ENCODE results near the gene RXRA. TPM values are rescaled to one million over a fixed set of nuclear protein-coding genes. Genes with fewer than 3 reads are reported as not detected.
A peak's percentile ranks its signal among the peaks of the same experiment; 100 is the strongest.

Gene RXRA
- total RNA-seq, 2 experiments from 2014 or later, result 1.2 to 1.4 TPM

- POLR2A ChIA-PET, result no interaction called here
- peak; percentile 55 for DNase-seq
- Mint-ChIP-seq H3K9me3 (no peaks in the 10 kb centered on the region), H3K4me3 (no peak overlapping the region), H3K27me3 (no peaks in the 10 kb centered on the region), H3K27ac (peak overlapping the region; percentile 13), H3K36me3 (ENCODE audit: low read depth) (no peaks in the 10 kb centered on the region), H3K4me1 (peaks cover 19% of the 10 kb centered on the region)
- CTCF ChIA-PET, result interaction anchor here (0.6 to 1.0 kb wide), 2 partner anchors 61 to 1239 kb away, joined by 4 read pairs; no protein-coding TSS in a partner anchor
These were observed 55.6 kb downstream of the RXRA start for GRCh38 chr9:134381671-134382516.

DNA sequence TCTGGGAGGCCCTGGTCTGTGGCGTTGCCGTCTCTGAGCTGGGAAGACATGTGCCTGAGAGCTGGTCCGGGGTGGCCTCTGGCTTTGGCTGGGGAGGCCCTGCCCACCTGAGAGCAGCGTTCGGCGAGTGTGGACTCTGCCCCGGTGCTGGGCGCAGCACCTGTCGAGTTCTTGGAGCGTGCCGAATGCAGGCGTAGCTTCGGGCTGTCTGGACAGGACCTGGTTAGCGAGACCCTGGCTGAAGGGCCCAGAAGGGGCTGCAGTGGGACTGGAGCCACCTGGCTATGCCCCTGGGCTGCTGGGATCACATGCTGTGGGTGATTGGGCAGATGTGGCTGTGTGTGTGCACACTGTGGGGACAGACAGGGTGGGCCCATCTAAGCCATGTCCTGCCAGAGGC lies 56.5 kb downstream of the RXRA start:
- Mint-ChIP-seq H3K27ac (peak overlapping the region; percentile 60), H3K36me3 (ENCODE audit: low read depth) (no peaks in the 10 kb centered on the region), H3K4me3 (no peak overlapping the region), H3K9me3 (no peaks in the 10 kb centered on the region), H3K4me1 (peaks cover 19% of the 10 kb centered on the region), H3K27me3 (no peaks in the 10 kb centered on the region)
- ChIA-PET CTCF (interaction anchor here (1.0 kb wide), 1 partner anchor 60 kb away, joined by 4 read pairs; no protein-coding TSS in a partner anchor), POLR2A (no interaction called here)
- DNase-seq, result no peak

- no peak overlapping the region for H3K27ac Mint-ChIP-seq
- no peaks in the 10 kb centered on the region for H3K36me3 Mint-ChIP-seq (ENCODE audit: low read depth)
- H3K4me1 Mint-ChIP-seq, result peaks cover 19% of the 10 kb centered on the region
- H3K9me3 Mint-ChIP-seq, result no peaks in the 10 kb centered on the region
- no peak overlapping the region for H3K4me3 Mint-ChIP-seq
- peaks cover 3% of the 10 kb centered on the region for H3K27me3 Mint-ChIP-seq
- no peak for DNase-seq
- CTCF ChIA-PET, result interaction anchor here (0.8 kb wide), 2 partner anchors 17 to 126 kb away, joined by 3 to 4 read pairs; no protein-coding TSS in a partner anchor
- POLR2A ChIA-PET, result no interaction called here
These were observed 56.9 kb downstream of the RXRA start for GRCh38 chr9:134383148-134383547.

GRCh38 chr9:134384811-134385479 lies 58.7 kb downstream of the RXRA start:
- POLR2A ChIA-PET, result no interaction called here
- no peaks in the 10 kb centered on the region for H3K36me3 Mint-ChIP-seq (ENCODE audit: low read depth)
- no peaks in the 10 kb centered on the region for H3K9me3 Mint-ChIP-seq
- CTCF ChIA-PET, result no interaction called here
- H3K4me1 Mint-ChIP-seq, result peaks cover 21% of the 10 kb centered on the region
- no peak overlapping the region for H3K4me3 Mint-ChIP-seq
- DNase-seq, result no peak
- peaks cover 6% of the 10 kb centered on the region for H3K27me3 Mint-ChIP-seq
- no peak overlapping the region for H3K27ac Mint-ChIP-seq

DNA sequence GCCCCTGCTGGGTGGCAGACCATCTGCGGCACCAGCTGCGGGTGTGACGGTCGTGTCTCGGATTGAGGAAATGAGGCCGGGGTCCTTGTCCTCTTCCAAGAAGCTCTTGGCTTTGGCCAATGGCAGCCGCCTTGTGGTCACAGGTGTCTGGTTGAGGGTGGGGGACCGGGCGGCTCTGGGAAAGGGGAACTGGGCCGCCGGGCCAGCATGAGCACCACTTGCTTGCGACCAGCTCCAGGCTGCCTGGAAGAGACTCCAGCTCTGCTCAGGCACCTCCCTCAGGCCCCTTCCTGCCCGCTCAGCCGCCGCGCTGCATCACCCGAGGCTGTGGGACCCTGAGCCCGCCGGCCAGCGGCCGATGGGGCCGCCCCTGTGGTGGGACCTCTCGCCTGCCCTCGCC lies 59.7 kb downstream of the RXRA start:
- Mint-ChIP-seq H3K27me3 (peaks cover 6% of the 10 kb centered on the region), H3K36me3 (ENCODE audit: low read depth) (no peaks in the 10 kb centered on the region)
- no peak for DNase-seq

GRCh38 chr9:134386951-134387831 lies 60.9 kb downstream of the RXRA start:
- H3K4me3 Mint-ChIP-seq, result no peak overlapping the region

More for the DNA sequence above, 59.7 kb downstream of the RXRA start:
- H3K27ac Mint-ChIP-seq, result no peak overlapping the region
- CTCF ChIA-PET, result no interaction called here
- H3K9me3 Mint-ChIP-seq, result no peaks in the 10 kb centered on the region
- no peak overlapping the region for H3K4me3 Mint-ChIP-seq
- H3K4me1 Mint-ChIP-seq, result peaks cover 29% of the 10 kb centered on the region
- POLR2A ChIA-PET, result no interaction called here

GRCh38 chr9:134388289-134388808 lies 62.1 kb downstream of the RXRA start:
- ChIA-PET CTCF (no interaction called here), POLR2A (no interaction called here)
- peaks cover 7% of the 10 kb centered on the region for H3K27me3 Mint-ChIP-seq
- H3K36me3 Mint-ChIP-seq (ENCODE audit: low read depth), result no peaks in the 10 kb centered on the region
- no peak overlapping the region for H3K4me3 Mint-ChIP-seq
- peaks cover 29% of the 10 kb centered on the region for H3K4me1 Mint-ChIP-seq
- peak overlapping the region; percentile 63 for H3K27ac Mint-ChIP-seq
- DNase-seq, result no peak
- H3K9me3 Mint-ChIP-seq, result no peaks in the 10 kb centered on the region

More at GRCh38 chr9:134386951-134387831, 60.9 kb downstream of the RXRA start:
- Mint-ChIP-seq H3K9me3 (no peaks in the 10 kb centered on the region), H3K36me3 (ENCODE audit: low read depth) (no peaks in the 10 kb centered on the region), H3K27ac (peak overlapping the region; percentile 50), H3K4me1 (peaks cover 28% of the 10 kb centered on the region), H3K27me3 (peaks cover 6% of the 10 kb centered on the region)
- ChIA-PET POLR2A (no interaction called here), CTCF (no interaction called here)
- DNase-seq, result no peak

DNA sequence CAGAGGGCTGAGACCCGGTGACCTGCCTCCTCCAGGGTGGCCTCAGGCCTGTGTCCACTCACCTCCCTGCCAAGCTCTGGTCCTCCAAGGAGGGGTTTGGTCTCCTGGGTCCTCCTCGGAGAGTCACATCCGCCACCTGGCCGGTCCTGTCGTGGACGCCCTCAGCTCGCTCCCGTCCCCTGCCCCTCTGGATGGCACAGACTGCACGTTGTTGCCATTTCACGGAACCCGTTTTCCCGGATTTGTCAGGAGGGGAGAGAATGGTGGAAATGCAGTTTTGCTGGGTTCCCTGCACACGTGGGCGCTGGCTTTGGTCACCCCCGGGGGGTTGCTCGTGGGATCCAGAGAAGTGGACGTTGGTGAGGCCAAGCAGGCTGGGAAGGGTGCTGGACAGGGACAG lies 62.7 kb downstream of the RXRA start:
- Mint-ChIP-seq H3K27me3 (peaks cover 7% of the 10 kb centered on the region), H3K4me1 (peaks cover 36% of the 10 kb centered on the region), H3K4me3 (no peak overlapping the region), H3K36me3 (ENCODE audit: low read depth) (no peaks in the 10 kb centered on the region), H3K9me3 (peaks cover 2% of the 10 kb centered on the region), H3K27ac (no peak overlapping the region)
- ChIA-PET POLR2A (no interaction called here), CTCF (no interaction called here)
- no peak for DNase-seq

DNA sequence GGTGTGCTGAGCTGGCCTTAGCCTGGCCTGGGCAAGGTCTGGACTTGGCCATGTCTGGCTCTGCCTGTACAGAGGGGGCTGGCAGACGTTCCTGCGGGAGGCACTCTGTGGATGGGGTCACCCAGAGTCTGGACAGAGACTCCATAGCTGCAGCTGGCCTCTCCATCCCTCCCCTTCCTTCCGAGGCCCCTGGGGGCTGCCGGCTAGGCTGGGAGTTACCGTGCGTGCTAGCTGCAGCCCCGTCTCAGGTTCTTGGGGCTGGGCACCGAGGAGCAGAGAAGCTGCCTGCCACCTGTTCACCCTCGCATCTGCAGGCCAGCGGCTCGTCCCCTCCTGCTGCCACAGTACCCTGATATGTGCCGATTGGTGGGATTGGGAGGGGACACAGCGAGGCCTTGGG lies 63.4 kb downstream of the RXRA start:
- Mint-ChIP-seq H3K27me3 (peaks cover 7% of the 10 kb centered on the region), H3K36me3 (ENCODE audit: low read depth) (no peaks in the 10 kb centered on the region), H3K27ac (no peak overlapping the region), H3K4me1 (peaks cover 37% of the 10 kb centered on the region), H3K9me3 (peaks cover 4% of the 10 kb centered on the region), H3K4me3 (no peak overlapping the region)
- ChIA-PET CTCF (no interaction called here), POLR2A (no interaction called here)
- DNase-seq, result no peak

GRCh38 chr9:134390537-134390936 lies 64.3 kb downstream of the RXRA start:
- H3K4me1 Mint-ChIP-seq, result peaks cover 37% of the 10 kb centered on the region
- H3K4me3 Mint-ChIP-seq, result peak overlapping the region; percentile 15
- peak overlapping the region; percentile 91 for H3K27ac Mint-ChIP-seq
- DNase-seq, result peak; percentile 49
- H3K9me3 Mint-ChIP-seq, result peaks cover 4% of the 10 kb centered on the region
- ChIA-PET CTCF (interaction anchor here (1.1 to 1.8 kb wide), 3 partner anchors 46 to 63 kb away, joined by 3 to 4 read pairs (median 4); no protein-coding TSS in a partner anchor), POLR2A (no interaction called here)
- no peaks in the 10 kb centered on the region for H3K36me3 Mint-ChIP-seq (ENCODE audit: low read depth)
- peaks cover 7% of the 10 kb centered on the region for H3K27me3 Mint-ChIP-seq

GRCh38 chr9:134390947-134391318 lies 64.7 kb downstream of the RXRA start:
- POLR2A ChIA-PET, result no interaction called here
- CTCF ChIA-PET, result interaction anchor here (1.1 to 1.8 kb wide), 3 partner anchors 46 to 63 kb away, joined by 3 to 4 read pairs (median 4); no protein-coding TSS in a partner anchor
- Mint-ChIP-seq H3K4me3 (peak overlapping the region; percentile 58), H3K9me3 (peaks cover 4% of the 10 kb centered on the region), H3K27me3 (peaks cover 7% of the 10 kb centered on the region), H3K4me1 (peaks cover 38% of the 10 kb centered on the region), H3K36me3 (ENCODE audit: low read depth) (no peaks in the 10 kb centered on the region), H3K27ac (peak overlapping the region; percentile 91)
- no peak for DNase-seq
